Activated CD8-positive, alpha-beta memory T cell treated with anti-CD3 and anti-CD28 coated beads for 4 hours (primary cell): Measurements from ENCODE around the gene TMPRSS6.

ENCODE experiments used
- DNase-seq, 2 donors: peaks; one replicate each; pipeline ENCODE4 v3.0.0-alpha.2; 2020; ENCODE audit warnings: low read depth in 2 of 2

TMPRSS6 gene

DNA sequence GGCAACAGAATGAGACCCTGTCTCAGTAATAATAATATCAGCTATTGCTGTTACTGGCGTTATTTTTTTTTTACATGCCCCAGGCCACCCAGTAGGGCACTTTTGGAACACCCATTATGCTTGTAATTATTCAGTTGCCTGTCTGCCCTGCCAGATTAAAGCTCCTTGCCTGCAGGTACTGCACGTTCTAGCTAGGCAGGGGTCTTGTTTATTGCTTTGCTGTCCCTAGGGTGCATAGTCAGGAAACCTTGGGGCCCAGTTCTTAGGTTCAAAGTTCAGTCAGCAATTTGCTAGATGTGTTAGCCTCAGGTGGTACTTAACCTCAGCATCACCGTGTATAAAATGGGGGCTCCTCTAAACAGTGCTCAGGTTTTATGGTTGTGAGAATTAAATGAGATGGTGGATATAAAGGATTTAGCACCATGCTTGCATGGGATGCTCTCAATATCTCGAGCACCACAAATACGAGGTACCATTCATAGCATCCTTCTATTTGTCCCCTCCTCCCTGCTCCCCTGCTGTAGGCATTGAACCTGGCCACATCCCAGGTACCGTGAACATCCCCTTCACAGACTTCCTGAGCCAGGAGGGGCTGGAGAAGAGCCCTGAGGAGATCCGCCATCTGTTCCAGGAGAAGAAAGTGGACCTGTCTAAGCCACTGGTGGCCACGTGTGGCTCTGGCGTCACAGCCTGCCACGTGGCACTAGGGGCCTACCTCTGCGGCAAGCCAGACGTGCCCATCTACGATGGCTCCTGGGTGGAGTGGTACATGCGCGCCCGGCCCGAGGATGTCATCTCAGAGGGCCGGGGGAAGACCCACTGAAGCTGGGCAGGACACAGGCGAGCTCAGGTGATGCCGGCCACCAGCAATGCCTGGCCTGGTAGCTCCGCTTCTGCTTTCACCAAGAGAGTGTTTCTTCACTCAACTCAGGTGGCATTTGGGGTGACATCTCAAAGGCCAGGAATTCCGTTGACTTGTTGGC is 80.5 kb downstream of the TMPRSS6 start:
- no peak for DNase-seq

DNA sequence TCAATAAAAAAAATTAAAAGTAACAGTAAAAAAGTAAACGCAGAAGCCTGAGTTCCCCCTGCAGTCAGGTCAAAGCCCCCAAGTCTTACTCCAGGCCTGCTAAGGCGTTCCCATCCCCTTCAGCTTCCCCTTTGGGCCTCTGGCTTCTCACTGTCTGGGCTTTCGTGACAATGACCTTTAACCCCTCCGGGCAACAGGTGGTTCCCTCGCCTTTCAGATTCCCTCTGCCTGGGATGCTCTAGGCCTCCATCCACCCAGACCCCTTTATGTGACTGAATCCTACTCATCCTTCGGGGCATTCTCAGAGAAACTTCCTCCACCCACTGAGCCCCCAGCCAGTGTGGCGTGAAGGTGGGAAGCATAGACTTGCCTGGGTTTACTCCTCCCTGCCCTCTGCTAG is 82.0 kb downstream of the TMPRSS6 start:
- DNase-seq: no peak

DNA sequence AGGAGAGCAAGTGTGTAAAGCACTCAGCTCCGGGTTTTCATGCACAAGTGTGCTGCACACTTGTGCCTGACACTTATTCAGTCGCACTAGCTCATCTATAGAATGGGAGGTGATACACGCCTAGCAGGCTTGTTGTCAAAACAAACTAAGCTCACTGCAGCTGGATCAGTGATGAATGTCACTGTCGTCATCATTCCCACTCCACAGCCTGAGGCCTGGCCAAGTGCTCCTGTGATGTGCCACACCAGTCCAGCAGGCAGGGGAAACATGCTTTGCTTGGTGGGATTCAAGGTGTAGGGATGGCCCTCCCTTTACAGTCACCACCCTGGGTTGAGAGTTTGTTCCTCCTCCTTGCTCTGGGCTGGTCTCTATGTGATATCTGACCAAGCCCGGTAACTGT is 83.2 kb downstream of the TMPRSS6 start:
- DNase-seq: no peak

DNA sequence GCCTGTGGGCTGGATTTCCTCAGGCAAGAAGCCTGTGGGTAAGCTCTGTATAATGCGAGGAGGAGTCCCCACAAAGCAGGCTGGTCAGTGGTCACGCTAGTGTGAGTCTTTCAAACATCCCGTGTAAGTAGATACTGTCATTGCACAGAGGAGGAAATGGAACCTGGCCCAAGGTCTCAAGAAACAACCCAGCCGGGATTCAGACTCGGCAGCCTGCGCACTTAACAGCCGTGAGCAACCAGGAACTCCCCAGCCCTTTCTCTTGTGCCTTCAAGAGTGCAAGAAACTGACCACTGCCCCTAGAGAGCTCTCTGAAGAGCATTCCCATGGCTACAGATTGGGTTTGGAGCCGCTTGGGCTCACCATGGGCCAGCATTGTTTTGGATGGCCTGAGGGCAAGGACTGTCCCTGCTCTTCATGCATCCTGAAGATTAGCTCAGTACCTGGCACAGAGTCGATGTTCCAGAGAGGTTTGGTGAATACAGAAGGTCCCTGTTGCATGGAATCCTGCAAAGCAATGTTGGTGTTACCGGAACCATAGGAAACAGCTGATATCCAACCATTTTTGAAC is 83.9 kb downstream of the TMPRSS6 start:
- no peak for DNase-seq

DNA sequence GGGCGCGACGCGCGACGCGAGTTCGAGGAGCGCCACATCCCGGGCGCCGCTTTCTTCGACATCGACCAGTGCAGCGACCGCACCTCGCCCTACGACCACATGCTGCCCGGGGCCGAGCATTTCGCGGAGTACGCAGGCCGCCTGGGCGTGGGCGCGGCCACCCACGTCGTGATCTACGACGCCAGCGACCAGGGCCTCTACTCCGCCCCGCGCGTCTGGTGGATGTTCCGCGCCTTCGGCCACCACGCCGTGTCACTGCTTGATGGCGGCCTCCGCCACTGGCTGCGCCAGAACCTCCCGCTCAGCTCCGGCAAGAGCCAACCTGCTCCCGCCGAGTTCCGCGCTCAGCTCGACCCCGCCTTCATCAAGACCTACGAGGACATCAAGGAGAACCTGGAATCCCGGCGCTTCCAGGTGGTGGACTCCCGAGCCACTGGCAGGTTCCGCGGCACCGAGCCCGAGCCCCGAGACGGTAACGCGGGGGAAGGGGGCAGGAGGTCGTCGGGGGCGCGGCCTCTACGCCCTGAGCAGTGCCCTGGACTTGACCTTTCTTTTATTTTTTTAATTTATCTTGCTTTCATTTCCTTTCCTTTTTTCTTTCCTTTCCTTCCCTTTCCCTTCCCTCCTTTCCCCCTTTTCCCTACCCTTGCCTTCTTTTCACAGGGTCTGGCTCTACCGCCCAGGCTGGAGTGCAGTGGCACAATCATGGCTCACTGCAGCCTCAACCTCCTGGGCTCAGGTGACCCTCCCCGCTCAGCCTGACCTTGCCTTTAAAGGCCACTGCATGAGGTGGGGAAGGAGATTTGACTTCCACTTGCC is 85.0 kb downstream of the TMPRSS6 start:
- no peak for DNase-seq

DNA sequence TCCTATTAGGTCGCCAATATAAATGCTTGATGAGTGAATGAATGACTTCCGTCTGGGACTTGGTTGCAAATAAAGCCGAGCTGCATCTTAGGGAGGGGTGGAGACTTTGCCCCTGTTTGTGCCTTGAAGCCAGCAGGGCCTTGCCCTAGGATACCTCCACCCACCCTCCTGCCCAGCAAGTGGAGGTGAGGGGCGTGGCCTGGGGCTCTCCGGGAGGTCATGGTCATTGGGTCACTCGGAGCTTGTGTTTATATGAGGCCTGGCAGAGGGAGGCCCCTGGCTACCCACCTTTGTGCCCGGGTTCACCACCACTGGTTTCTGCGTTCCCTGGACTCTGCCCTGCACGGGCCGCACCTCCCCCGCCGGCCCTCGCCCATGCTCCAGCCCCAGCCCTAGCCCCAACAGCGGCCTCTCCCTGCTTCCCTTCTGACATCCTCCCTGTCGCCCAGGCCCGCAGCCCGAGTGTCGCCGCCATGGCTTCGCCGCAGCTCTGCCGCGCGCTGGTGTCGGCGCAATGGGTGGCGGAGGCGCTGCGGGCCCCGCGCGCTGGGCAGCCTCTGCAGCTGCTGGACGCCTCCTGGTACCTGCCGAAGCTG is 85.7 kb downstream of the TMPRSS6 start:
- no peak for DNase-seq

DNA sequence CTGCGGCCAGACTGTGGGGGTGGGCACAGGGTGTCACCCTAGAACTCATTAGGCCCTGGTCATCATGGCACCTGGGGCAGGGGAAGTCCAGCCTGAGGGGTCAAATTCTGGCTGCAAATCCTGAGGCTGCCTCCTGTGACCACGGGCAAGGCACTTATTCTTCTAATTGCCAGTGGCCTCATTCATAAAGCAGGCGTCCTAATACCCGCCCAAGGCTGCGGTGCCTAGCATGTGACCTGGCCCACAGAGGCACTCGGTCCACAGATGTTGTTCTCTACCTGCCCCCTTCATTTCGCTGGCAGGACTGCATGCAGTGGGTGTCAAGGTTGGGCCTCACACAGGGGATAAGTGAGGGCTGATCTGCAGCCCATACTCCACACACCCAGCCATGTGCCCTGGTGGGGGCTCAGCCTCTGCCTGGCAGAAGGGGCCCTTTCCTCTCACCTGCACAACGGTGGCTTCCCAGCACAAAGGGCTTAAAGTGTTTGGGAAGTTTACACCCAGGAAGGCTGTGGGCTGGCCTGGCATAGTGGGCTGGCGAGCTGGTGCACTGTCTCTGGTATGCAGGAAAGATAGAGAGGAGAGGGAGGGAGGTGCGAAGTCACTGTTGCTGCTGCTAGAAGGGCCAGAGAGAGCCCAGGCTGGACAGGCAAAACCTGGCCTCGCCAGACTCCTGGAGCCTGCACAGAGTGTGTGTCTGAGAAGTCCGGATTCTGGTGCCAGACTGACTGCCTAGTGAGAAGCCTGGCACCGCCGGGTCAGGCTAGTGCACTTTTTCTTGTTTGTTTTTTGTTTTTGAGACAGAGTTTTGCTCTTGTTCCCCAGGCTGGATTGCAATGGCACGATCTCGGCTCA is 86.8 kb downstream of the TMPRSS6 start:
- DNase-seq: no peak

DNA sequence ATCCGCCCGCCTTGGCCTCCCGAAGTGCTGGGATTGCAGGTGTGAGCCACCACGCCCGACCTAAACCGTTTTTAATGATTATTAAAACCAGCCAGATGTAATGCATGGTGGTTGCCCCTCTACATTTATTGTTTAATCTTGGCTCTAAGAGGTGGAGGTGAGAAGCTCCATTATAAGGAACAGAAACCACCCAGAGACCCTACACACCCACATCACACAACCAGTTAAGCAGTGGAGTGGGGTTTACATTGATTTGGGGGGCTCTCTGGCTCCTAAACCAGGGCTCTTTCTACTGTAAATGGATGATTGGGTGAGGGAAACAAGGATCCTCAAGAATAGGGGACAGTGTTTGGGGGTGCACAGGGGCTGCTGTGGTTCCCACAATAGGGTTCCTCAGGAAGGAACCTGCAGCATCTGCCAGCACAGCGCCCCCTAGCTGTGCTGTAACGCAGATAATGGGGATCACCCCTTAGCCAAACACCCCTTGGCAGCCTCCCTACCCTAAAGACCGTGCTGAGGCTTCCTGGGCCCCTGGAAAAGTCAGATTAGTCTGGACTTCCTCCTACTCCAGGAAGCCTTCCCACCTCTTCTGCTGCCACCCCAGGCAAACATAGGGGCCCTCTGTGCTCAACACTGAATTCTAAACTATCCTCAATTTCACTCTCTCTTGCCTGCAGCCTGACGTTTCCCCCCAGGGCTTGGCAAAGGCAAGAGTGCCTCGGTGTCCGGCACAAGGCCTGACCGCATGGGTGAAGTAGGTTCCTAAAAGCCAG is 87.6 kb downstream of the TMPRSS6 start:
- DNase-seq: peak in 1 of 2 donors; percentile 16

DNA sequence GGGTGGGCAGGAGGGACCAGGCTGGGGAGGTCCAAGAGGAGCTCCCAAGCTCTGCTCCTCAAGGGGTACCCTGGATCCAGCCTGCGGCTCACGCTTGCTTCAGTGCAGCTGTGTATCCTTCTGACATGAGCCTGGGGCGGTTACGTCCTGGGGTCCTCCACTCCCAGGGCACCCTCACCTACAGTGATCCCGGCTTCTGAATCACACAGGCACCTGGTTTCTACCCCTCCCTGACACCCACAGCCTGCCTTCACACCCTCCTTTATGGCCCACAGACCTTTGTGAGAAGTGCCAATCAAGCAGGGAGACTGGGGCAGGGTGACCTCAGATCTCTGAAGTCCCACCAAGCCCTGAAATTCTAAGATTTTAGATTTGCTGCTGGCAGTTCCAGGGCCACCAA is 88.5 kb downstream of the TMPRSS6 start:
- DNase-seq: no peak

DNA sequence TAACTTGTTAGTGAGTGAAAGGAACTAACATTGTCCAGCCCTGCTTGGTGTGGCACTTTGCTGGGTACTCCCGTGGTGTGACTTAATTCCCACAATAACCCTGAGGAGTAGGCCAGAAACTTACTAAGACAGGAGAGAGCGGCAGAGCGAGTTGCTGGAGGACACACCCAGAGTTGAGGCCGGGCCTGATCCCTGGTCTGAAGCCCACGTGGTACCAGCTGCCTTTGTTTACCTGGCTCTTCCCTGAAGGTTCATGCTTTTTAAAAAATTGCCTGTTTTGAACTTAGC is 89.4 kb downstream of the TMPRSS6 start:
- DNase-seq: no peak

DNA sequence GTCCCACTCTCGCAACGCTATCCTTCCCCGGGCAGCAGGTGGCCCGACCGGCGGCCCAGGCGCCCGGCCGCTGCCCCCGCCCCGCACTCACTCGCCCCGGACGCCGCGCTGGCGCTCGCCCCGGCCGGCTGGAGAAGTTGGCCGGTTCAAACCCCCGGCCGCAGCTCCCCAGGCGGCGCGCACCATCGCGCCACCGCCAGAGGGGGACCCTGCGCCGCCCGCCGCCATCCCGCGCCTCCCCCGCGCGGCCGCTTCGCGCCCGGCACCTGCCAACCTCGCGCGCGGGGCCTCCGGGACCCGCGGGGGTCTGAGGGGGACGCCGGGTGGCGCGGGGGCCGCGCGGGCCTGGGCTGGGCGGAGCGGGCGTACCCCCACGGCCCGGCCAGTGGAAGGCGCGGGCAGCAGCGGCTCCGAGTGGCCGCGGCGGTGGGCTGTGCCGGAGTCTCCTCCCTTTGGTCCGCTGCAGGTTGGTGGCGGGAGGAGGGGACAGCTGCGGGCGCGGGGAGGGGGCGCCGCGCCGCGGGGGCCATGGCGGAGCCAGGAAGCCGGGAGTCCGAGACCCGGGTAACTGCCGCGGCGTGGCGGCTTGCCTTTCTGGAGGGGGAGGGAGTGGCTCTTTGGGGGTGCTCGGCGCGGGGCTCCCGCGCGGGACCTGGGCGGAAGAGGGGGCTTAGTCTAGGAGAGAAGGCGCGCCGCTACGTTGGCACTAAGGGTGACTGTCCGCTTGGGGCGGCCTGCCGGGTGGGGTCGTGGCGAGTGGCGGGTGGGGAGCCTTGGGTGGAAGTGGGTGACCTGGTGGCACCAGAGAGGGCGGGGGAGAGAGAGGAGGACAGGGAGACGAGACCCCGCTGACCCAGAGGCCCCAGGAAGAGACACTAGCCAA is 90.0 kb downstream of the TMPRSS6 start, which contains the start of the genes MPST and TST:
Gene MPST (plus strand): TSS at position 434 of the 883 bp plus-strand sequence. CDS start 95 bp downstream, at position 529.
Gene TST (minus strand): TSS at position 139 of the 883 bp plus-strand sequence. CDS start 715 bp downstream, outside the sequence.
- DNase-seq: peak in 1 of 2 donors; percentile 5

DNA sequence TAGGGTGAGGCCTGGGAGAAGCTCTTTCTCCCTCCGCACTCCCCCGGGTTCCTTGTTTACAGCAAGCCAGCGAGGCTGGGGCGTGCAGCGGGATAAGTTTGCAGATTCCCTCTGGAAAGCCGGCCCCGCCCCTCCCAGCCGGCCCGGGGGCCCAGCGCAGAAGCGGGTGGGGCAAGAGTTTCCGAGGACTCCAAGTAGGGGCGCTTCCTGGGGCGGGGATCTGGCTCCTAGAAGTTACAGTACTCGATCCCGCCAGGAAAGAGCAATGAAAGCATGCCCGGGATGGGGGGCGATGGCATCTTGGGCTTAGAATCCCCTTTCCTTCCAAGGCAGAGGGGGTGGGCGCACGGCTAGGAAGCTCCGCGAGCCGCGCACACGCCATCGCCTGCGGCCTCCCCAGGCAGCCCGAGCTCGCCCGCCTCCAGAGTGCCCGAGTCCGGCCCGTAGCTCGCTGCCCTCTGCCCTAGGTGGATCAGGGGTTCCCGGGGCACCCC is 90.7 kb downstream of the TMPRSS6 start:
- DNase-seq: no peak

DNA sequence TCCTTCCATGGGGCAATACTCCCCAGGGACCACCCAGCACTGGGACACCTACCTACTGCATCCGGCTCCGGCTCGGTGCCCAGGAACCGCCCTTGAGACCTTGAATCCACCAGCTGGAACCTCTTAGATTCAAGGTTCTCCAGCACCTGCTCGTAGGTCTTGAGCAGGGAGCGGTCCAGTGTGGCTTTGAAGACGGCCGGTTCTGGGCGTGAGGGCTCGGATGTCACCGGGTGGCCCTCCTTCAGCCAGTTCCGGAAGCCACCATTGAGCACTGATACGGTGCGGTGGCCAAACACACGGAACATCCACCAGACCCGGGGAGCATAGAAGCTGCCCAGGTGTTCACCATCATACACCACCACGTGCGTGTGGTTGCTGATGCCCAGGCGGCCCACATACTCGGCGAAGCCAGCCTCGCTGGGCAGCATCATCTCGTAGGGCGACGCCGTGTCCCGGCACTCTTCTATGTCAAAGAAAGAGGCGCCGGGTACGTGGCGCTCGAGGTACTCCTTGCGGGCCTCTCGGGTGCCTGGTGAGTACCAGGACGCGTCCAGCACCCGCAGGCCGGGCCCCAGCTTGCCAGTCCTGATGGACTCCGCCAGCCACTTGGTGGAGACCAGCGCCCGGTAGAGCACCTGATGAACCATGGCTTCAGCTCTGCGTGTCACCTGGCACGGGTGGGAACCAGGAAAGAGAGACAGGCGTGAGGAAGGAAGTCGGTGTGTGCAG is 91.3 kb downstream of the TMPRSS6 start:
- DNase-seq: no peak

DNA sequence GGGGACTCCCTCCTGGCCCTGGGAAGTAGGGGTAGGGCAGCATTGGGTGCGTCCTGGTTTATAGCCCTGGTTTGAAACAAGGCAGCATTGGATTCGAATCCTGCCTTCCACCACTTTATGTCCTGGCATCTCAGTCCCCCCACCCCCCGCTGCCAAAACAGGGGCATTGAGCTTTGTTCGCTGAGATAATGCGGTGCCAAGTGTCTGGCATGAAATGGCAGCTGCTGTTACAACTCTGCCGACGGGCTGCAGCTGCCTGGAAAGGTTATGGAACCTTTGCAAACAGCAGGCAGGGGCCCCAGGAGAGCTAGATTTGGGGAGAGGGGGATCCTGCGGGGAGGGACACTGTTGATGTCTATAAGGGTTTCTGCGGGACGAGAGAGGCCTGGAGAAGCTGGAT is 92.2 kb downstream of the TMPRSS6 start:
- no peak for DNase-seq

DNA sequence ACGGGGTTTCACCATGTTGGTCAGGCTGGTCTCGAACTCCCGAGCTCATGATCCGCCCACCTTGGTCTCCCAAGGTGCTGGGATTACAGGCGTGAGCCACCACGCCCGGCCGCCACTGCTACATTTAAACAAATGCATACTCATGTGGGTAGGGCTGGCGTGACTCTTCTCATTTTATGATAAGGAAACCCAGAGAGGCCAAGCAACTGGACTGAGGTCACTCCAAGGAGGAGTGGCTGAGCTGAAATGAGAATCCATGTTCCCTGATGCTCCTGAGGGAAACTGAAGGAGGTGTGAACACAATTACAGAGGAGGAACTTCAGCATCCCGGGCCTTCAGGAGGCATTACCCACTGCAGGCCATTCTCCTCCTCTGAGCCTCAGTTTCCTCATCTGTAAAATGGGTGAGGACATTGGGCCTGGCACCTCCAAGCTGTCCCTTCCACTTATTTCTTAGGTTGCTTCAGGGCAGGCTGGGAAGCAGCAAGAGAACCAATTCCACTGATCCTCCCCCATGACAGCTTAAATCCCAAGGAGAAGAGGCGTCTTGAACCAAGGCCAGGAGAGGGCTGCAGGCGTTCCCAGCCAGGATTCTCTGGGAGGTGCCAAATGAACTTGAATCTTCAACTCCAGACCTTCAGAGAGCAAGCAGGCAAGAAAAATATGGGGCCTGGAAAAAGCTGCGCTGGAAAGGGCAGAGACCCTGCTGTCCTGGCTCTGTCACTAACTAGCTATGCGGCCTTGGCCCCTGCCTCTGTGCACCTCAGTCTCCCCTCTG is 93.2 kb downstream of the TMPRSS6 start:
- no peak for DNase-seq

DNA sequence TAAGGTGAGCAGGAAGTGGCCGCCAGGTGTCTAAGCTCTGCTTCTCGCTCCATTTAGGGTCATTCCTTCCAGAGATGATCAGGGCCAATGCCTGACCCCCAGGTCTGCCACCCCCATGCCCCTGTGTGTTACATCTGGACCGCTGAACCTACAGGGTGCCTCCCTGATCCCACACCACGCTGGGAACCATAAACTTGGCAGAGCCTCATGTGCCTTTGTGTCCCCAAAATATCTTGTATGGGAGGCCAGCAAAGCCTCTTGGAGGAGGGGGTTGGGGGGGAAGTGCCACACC is 94.0 kb downstream of the TMPRSS6 start:
- DNase-seq: no peak
